Erythroblast (primary cell): ENCODE data around the gene PDCD1LG2.

ENCODE experiments used
- GATA1 ChIP-seq: IDR thresholded peaks from 2 replicates; pipeline ENCODE4 v1.6.1; 2011; ENCODE audit warnings: low read depth, mild to moderate bottlenecking, control low read depth, low read length, moderate library complexity
- POLR2A ChIP-seq: IDR thresholded peaks from 2 replicates; pipeline ENCODE4 v1.6.1; 2011; ENCODE audit warnings: mild to moderate bottlenecking, low read length

GRCh38 chr9:5596173-5596572, 85.8 kb downstream of the PDCD1LG2 start:
- no peak for TF ChIP-seq POLR2A
- TF ChIP-seq GATA1 = no peak
